Measurements from ENCODE around the gene ABHD15.
A peak's percentile ranks its signal among the peaks of the same experiment; 100 is the strongest.

ABHD15 gene

GRCh38 chr17:29568331-29569244 lies 1.8 kb upstream of the ABHD15 start, which contains the start of gene TP53I13:
TP53I13 (plus strand) TSS chr17:29568701; CDS start chr17:29568759, 58 bp downstream.
- H3K36me3 ChIP-seq (ENCODE audit: control insufficient read depth in 1 of 2, insufficient read depth in 2 of 2, low read depth in 1 of 2, low read length in 2 of 2): peaks cover 24% of the 10 kb centered on the region in 2 experiments
- no peak within 1 kb of the TSS for H2AK5ac ChIP-seq (ENCODE audit: low read length, severe bottlenecking)
- peaks cover 22% of the 10 kb centered on the region for H3K79me1 ChIP-seq (replicated peaks; ENCODE audit: low read length, poor library complexity, severe bottlenecking)
- DNase-seq: peak; percentile 87
- peak within 1 kb of the TSS; percentile 93 for H3K27ac ChIP-seq (ENCODE audit: low read length, poor library complexity, severe bottlenecking)
- H3K9ac ChIP-seq (ENCODE audit: low read length): peak within 1 kb of the TSS; percentile 86
- H3K4ac ChIP-seq (ENCODE audit: low read depth in 1 of 2, low read length in 2 of 2): peak within 1 kb of the TSS; percentile 13 to 96
- H3K23ac ChIP-seq (ENCODE audit: low read length in 2 of 2): peak within 1 kb of the TSS in 1 of 2 experiments; percentile 79
- peak within 1 kb of the TSS; percentile 67 for H2BK5ac ChIP-seq (ENCODE audit: low read depth, low read length, poor library complexity, severe bottlenecking)
- no peaks in the 10 kb centered on the region for H3K9me3 ChIP-seq (ENCODE audit: control insufficient read depth, low read length)
- peak within 1 kb of the TSS; percentile 78 to 93 for H3K18ac ChIP-seq (ENCODE audit: low read depth in 1 of 2, low read length in 2 of 2)
- H4K8ac ChIP-seq (ENCODE audit: low read length): peak within 1 kb of the TSS; percentile 87
- H4K91ac ChIP-seq (ENCODE audit: low read length): peak within 1 kb of the TSS; percentile 81
- H3K27me3 ChIP-seq (ENCODE audit: control insufficient read depth in 1 of 2, insufficient read depth in 1 of 2, low read length in 2 of 2): no peaks in the 10 kb centered on the region
- peak within 1 kb of the TSS; percentile 85 for H3K4me2 ChIP-seq (ENCODE audit: low read length, poor library complexity, severe bottlenecking)
- H3K4me1 ChIP-seq (ENCODE audit: control insufficient read depth, insufficient read depth, low read depth, low read length): peaks cover 39% of the 10 kb centered on the region
- H2BK12ac ChIP-seq (ENCODE audit: low read length in 2 of 2): peak within 1 kb of the TSS; percentile 32 to 76
- peak within 1 kb of the TSS; percentile 55 for H2BK120ac ChIP-seq (ENCODE audit: low read depth, low read length)
- H2BK15ac ChIP-seq (ENCODE audit: low read depth, poor library complexity, severe bottlenecking): peak within 1 kb of the TSS; percentile 60
- H2AFZ ChIP-seq (ENCODE audit: low read depth, low read length): peak within 1 kb of the TSS; percentile 79
- peak within 1 kb of the TSS in 1 of 2 experiments; percentile 98 for H3K14ac ChIP-seq (ENCODE audit: low read length in 2 of 2)
- peak within 1 kb of the TSS; percentile 75 to 90 for H3K4me3 ChIP-seq (ENCODE audit: insufficient read depth in 1 of 2, low read depth in 1 of 2, low read length in 2 of 2)
- under 1% methylated on average over 51 of the region's 85 CpGs for WGBS

- H3K14ac ChIP-seq (ENCODE audit: low read length in 2 of 2): peak overlapping the region in 1 of 2 experiments; percentile 98
- H2AFZ ChIP-seq (ENCODE audit: low read depth, low read length): peak overlapping the region; percentile 79
- DNase-seq: peak; percentile 79
- H2BK12ac ChIP-seq (ENCODE audit: low read length in 2 of 2): peak overlapping the region; percentile 29 to 32
- H2BK15ac ChIP-seq (ENCODE audit: low read depth, poor library complexity, severe bottlenecking): no peak overlapping the region
- H3K27me3 ChIP-seq (ENCODE audit: control insufficient read depth in 1 of 2, insufficient read depth in 1 of 2, low read length in 2 of 2): no peaks in the 10 kb centered on the region
- H2BK120ac ChIP-seq (ENCODE audit: low read depth, low read length): peak overlapping the region; percentile 55
- H2AK5ac ChIP-seq (ENCODE audit: low read length, severe bottlenecking): no peak overlapping the region
- H3K36me3 ChIP-seq (ENCODE audit: control insufficient read depth in 1 of 2, insufficient read depth in 2 of 2, low read depth in 1 of 2, low read length in 2 of 2): peaks cover 18 to 20% of the 10 kb centered on the region in 2 experiments
- H3K27ac ChIP-seq (ENCODE audit: low read length, poor library complexity, severe bottlenecking): peak overlapping the region; percentile 93
- peaks cover 32% of the 10 kb centered on the region for H3K4me1 ChIP-seq (ENCODE audit: control insufficient read depth, insufficient read depth, low read depth, low read length)
- H3K9ac ChIP-seq (ENCODE audit: low read length): peak overlapping the region; percentile 84
- H3K4ac ChIP-seq (ENCODE audit: low read depth in 1 of 2, low read length in 2 of 2): peak overlapping the region; percentile 13 to 84
- under 1% methylated on average over 61 of the region's 63 CpGs for WGBS
- H3K4me2 ChIP-seq (ENCODE audit: low read length, poor library complexity, severe bottlenecking): peak overlapping the region; percentile 69
- H3K23ac ChIP-seq (ENCODE audit: low read length in 2 of 2): peak overlapping the region in 1 of 2 experiments; percentile 79
- peak overlapping the region; percentile 67 for H2BK5ac ChIP-seq (ENCODE audit: low read depth, low read length, poor library complexity, severe bottlenecking)
- no peaks in the 10 kb centered on the region for H3K9me3 ChIP-seq (ENCODE audit: control insufficient read depth, low read length)
- H4K91ac ChIP-seq (ENCODE audit: low read length): peak overlapping the region; percentile 36
- H3K18ac ChIP-seq (ENCODE audit: low read depth in 1 of 2, low read length in 2 of 2): peak overlapping the region; percentile 78 to 93
- peak overlapping the region; percentile 75 to 90 for H3K4me3 ChIP-seq (ENCODE audit: insufficient read depth in 1 of 2, low read depth in 1 of 2, low read length in 2 of 2)
- H4K8ac ChIP-seq (ENCODE audit: low read length): peak overlapping the region; percentile 87
- H3K79me1 ChIP-seq (replicated peaks; ENCODE audit: low read length, poor library complexity, severe bottlenecking): peaks cover 20% of the 10 kb centered on the region
Measured at GRCh38 chr17:29567554-29568330, 905 bp upstream of the ABHD15 start.

DNA sequence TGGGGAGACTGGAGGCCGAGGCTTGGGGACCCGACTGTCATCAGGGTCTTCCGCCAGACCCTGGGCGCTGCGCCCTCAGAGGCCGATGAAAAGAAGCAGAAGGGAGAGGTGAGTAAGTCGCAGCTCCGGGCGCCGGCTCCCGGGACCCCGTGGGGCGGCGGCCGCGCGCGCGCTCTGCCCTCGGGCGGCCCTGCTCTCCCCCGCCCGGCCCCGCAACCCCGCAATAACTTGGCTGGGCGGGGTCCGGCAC lies 392 bp upstream of the ABHD15 start:
- H4K8ac ChIP-seq (ENCODE audit: low read length): no peak overlapping the region
- no peak overlapping the region for H2BK120ac ChIP-seq (ENCODE audit: low read depth, low read length)
- H3K4ac ChIP-seq (ENCODE audit: low read depth in 1 of 2, low read length in 2 of 2): peak overlapping the region; percentile 13 to 40
- H3K4me2 ChIP-seq (ENCODE audit: low read length, poor library complexity, severe bottlenecking): peak overlapping the region; percentile 69
- H3K4me1 ChIP-seq (ENCODE audit: control insufficient read depth, insufficient read depth, low read depth, low read length): peaks cover 27% of the 10 kb centered on the region
- no peaks in the 10 kb centered on the region for H3K27me3 ChIP-seq (ENCODE audit: control insufficient read depth in 1 of 2, insufficient read depth in 1 of 2, low read length in 2 of 2)
- peak overlapping the region; percentile 79 for H2AFZ ChIP-seq (ENCODE audit: low read depth, low read length)
- no peak overlapping the region for H3K27ac ChIP-seq (ENCODE audit: low read length, poor library complexity, severe bottlenecking)
- no peak overlapping the region for H4K91ac ChIP-seq (ENCODE audit: low read length)
- H3K4me3 ChIP-seq (ENCODE audit: insufficient read depth in 1 of 2, low read depth in 1 of 2, low read length in 2 of 2): peak overlapping the region; percentile 75 to 90
- H2BK5ac ChIP-seq (ENCODE audit: low read depth, low read length, poor library complexity, severe bottlenecking): no peak overlapping the region
- H2AK5ac ChIP-seq (ENCODE audit: low read length, severe bottlenecking): no peak overlapping the region
- no peaks in the 10 kb centered on the region for H3K9me3 ChIP-seq (ENCODE audit: control insufficient read depth, low read length)
- H3K79me1 ChIP-seq (replicated peaks; ENCODE audit: low read length, poor library complexity, severe bottlenecking): peaks cover 21% of the 10 kb centered on the region
- no peak overlapping the region for H3K14ac ChIP-seq (ENCODE audit: low read length in 2 of 2)
- peaks cover 20 to 22% of the 10 kb centered on the region in 2 experiments for H3K36me3 ChIP-seq (ENCODE audit: control insufficient read depth in 1 of 2, insufficient read depth in 2 of 2, low read depth in 1 of 2, low read length in 2 of 2)
- peak overlapping the region in 1 of 2 experiments; percentile 6 for H3K23ac ChIP-seq (ENCODE audit: low read length in 2 of 2)
- WGBS: 1% methylated on average over 22 of the region's 27 CpGs
- peak overlapping the region in 1 of 2 experiments; percentile 93 for H3K18ac ChIP-seq (ENCODE audit: low read depth in 1 of 2, low read length in 2 of 2)
- H2BK12ac ChIP-seq (ENCODE audit: low read length in 2 of 2): no peak overlapping the region
- no peak overlapping the region for H2BK15ac ChIP-seq (ENCODE audit: low read depth, poor library complexity, severe bottlenecking)
- H3K9ac ChIP-seq (ENCODE audit: low read length): peak overlapping the region; percentile 84
- no peak for DNase-seq
